NCI-H146 treated with DMSO at 0.1 percent for 48 hours (cell line): ENCODE measurements around the gene RIN3.

Experiments
- DNase-seq: peaks from one replicate; lab custom pipeline; 2025; ENCODE audit not compliant: unreplicated experiment; lab: John Stamatoyannopoulos, UW

RIN3 gene

DNA sequence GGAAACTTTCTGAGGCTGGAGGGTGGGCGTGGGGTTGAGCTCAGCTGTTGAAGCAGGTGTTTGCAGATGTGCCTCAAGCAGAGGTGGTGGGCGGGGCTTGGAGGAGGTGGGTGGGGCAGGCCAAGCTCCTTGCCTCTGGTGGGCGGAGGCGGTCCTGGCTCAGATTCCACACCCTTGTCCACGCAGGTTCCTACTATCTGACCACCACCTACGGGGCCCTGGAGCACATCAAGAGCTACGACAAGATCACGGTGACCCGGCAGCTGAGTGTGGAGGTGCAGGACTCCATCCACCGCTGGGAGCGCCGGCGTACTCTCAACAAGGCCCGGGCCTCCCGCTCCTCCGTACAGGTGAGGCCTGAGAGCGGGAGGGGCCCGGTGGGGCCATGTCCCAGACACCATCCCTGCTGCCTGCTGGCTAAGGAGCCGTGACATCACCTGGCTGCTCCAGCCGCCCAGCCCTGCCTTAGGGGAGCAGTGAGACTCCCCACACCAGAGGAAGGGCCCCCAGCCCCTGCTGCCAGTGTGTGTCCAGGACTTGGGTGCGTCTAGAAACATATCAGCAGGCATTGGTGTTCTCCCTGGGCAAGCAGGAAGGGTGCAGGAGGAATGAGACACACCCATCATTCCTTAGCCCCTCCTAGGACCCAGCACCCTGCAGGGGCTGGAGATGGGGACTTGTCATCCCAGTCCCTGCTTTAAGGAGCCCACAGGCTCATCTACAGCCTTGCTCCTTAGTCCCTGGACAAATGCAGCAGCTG is 171.4 kb downstream of the RIN3 start:
- DNase-seq, result no peak

DNA sequence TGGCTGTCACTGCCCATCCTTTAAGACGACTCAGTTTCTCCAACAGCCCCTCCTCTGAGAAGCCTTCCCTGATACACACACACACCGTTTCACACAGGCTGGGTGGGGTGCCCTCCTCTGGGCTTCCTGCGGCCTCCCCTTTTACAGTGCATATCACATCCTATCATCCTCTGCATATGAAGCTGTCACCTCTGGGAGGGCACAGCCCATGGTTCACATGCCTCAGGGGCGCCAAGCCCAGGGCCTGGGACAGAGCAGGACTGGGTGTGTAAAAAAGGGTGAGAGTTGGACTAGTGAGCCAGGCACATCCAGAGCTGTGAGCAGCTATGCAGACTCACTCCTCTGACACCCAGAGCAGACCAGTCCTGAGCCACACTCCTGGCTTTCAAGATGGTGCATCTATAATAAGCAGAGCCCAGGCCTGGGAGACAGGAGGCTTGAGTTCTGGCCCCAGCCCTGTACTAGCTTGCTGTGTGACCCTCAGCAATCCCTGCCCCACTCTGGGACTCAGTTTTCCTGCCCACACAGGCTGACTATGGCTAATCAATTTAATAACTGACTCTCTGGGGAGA is 172.3 kb downstream of the RIN3 start:
- no peak for DNase-seq

GRCh38 chr14:92686411-92686899 is 172.9 kb downstream of the RIN3 start:
- DNase-seq, result no peak

GRCh38 chr14:92686900-92687427 is 173.4 kb downstream of the RIN3 start:
- DNase-seq, result peak; percentile 30

DNA sequence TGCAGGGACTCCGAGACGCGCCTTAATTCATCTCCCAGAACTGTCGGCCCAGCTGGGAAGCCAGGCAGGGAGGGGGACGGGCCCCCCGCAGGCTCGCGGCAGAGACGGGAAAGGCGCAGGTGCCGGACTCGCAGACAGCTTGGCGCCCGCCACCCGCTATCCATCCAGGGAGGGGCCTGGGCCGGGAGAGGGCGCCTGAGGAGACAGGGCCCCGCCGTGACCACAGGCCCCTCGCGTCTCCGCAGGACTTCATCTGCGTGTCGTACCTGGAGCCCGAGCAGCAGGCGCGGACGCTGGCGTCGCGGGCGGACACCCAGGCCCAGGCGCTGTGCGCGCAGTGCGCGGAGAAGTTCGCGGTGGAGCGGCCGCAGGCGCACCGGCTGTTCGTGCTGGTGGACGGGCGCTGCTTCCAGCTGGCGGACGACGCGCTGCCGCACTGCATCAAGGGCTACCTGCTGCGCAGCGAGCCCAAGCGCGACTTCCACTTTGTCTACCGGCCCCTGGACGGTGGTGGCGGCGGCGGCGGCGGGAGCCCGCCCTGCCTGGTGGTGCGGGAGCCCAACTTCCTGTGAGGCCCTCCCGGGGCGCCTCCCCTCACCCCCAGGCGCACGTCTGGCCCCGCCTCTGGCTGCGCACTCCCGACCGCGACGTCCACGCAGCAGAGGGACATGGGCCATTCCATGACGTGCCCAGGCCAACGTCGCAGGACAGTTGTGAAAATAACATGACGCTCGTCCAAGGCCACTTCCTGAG is 174.3 kb downstream of the RIN3 start:
- peak; percentile 39 for DNase-seq

DNA sequence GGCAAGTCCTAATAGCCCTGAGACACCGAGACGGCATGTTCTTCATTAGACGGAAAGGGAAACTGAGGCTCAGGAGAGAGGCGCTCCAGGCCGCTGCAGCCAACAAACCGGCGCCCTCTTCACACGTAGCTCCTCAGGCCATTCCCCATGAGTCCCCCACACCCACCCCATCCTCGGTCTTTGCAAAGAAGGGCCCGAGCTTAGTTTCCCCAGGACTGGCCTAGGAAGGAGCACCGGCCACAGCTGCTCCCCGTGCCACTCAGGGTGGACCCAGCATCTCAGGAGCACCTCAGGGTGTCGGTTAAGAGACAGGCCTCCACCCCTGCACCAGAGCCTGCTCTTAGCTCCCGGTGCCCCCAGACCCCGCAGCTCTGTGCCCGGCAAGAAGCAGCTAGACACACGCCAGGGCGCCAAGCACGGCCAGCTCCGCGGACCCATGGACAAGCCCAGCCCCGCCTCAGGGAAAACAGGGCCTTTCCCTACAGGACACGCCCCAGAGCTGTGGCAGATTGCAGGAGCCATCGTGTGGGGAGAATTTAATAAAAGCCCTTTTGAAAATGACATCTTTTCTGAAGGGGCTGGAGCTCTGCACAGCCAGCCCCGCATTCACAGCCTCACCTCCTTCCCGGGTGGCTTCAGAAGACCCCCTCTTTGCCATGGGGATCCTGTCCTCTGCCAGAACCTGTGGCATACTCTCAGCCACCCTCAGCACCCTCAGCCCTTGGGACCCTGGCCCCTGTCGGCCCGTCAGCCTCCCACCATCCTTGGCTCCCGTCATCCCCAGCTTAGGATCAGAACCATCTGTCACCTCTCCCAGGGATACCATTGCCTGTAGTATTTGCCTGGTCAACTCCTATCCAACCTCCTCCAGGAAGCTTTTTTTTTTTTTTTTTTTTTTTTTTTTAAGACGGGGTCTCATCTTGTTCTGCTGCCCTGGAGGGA is 175.1 kb downstream of the RIN3 start:
- DNase-seq, result no peak

DNA sequence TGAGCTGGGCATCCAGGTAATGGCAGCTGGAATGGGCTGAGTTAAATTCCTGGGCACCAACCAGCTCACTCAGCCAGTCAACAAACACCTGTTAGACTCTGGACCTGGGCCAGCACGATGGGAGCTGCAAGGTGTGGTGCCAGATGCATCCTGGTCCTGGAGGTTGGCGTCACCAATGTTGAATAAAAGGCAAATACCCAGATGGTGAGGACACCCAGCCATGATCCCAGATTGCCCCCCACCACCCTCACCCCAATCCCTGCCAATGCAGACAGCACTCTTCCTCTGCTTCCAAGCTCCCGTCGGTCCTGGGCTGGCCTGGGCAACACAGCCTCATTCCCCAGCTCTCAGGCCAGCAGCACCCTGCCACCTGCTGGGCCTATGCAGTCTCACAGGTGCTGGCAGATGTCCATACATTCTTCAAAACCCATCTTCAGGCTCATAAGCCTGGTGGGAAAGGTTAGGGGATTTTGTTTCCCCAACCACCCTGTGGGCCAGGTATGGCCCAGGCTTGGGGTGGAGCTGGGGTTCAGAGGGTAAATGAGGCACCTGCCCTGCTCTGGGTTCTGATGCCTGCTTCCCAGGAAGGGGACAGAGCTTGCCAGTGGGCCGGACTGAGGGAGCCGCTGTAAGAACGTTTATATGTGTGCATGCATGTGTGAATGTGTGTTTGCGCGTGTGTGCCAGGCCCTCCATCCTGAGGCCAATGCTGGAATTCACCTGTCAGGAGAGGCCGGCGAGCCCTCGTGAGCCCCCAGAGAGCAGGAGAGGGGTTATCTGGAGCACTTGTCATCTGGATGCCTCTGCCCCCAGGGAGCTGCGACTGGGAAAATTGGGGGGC is 176.8 kb downstream of the RIN3 start:
- no peak for DNase-seq

GRCh38 chr14:92692822-92693226 is 179.2 kb downstream of the RIN3 start:
- DNase-seq, result peak; percentile 36

GRCh38 chr14:92693998-92694795 is 180.6 kb downstream of the RIN3 start:
- peak; percentile 56 for DNase-seq

- DNase-seq, result no peak
Measured at GRCh38 chr14:92694807-92695206, 181.2 kb downstream of the RIN3 start.

GRCh38 chr14:92695562-92695961 is 182.0 kb downstream of the RIN3 start:
- DNase-seq, result no peak

GRCh38 chr14:92696366-92696765 is 182.8 kb downstream of the RIN3 start:
- no peak for DNase-seq

- DNase-seq, result no peak
Measured at GRCh38 chr14:92698393-92698792, 184.8 kb downstream of the RIN3 start.

- no peak for DNase-seq
Measured at GRCh38 chr14:92701826-92702225, 188.2 kb downstream of the RIN3 start.

- no peak for DNase-seq
Measured at GRCh38 chr14:92702441-92702918, 188.9 kb downstream of the RIN3 start.

GRCh38 chr14:92703516-92703915 is 189.9 kb downstream of the RIN3 start:
- DNase-seq, result no peak

DNA sequence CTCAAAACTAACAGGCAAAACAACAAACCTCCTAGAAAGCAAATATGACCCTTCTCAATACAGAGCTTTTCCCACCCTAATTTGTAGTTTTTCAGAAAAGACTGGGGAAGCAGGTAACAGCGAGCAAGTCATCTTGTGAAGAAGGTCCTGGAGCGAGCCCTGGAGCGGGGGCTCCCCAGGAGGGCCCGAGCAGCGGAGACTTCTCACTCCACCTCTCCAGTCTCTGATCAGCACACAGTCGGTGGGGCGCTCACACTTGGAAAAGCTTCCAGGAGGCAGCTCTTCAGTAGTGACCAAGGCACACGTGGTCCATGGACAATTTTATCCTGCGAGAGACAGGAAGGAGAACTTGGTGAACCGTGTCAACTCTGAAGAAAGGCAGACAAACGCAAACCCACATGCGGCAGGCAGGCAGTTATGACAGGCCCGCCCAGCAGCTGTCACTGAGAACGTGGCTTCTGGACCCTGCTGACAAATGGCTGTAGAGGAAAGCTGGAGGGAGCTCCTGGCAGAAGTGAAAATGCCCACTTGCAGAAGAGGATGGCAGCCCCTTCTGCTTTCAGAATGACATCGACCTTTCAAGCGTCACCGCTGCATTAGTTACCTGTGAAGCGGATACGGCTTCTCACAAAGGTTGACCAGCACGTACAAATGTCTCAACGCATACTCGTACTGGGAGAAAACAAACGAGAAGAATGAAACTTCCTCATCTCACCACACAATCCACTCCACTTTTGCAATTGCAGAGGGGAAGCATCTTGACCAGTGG is 190.6 kb downstream of the RIN3 start:
- no peak for DNase-seq

DNA sequence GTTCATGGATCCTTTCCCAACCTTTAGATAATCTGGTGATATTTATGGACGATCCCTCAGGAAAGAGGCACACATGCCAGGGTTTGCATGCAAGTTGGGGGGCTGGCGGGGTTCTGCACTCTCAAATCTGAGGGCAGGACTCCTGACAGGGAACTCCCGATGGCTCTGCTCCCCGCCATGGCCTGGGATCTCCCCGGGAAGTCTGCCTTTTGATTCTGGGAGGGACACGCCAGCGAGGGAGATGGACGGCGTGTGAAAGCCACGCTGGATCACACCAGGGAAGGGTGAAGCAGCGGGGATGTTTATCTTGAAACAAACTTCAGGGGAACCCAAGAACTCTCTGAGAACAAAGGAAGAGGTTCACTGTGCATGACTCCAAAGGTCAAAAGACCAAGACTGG is 191.2 kb downstream of the RIN3 start:
- DNase-seq, result no peak
